HCT116 (cell line): Measurements from ENCODE around the gene NFKB1.

Source experiments
- ATF3 ChIP-seq: IDR thresholded peaks from 2 replicates; pipeline ENCODE4 v1.6.1; 2012
- CBX3 ChIP-seq: IDR thresholded peaks from 2 replicates; pipeline ENCODE4 v1.6.1; 2012; ENCODE audit warnings: low read depth
- CTCF ChIP-seq, 3 experiments: fragments of 200-600 bp in 1 of 3; sonication (generic) in 1 of 3; IDR thresholded peaks in 2 of 3; conservative IDR thresholded peaks in 1 of 3; 2 replicates each; pipeline ENCODE4 v1.5.1; 2012 to 2017; ENCODE audit warnings: low read depth in 2 of 3, low read length in 2 of 3, antibody characterized with exemption in 1 of 3, borderline replicate concordance in 1 of 3, control low read depth in 1 of 3, mild to moderate bottlenecking in 1 of 3, mixed read lengths in 1 of 3, mixed run types in 1 of 3, moderate library complexity in 1 of 3; ENCODE audit not compliant: insufficient read depth in 1 of 3
- EGR1 ChIP-seq: IDR thresholded peaks from 2 replicates; pipeline ENCODE4 v1.6.1; 2012; ENCODE audit warnings: low read depth
- ELF1 ChIP-seq: IDR thresholded peaks from 2 replicates; pipeline ENCODE4 v1.6.1; 2012; ENCODE audit warnings: low read depth, borderline replicate concordance
- EZH2 ChIP-seq: fragments of 200-600 bp; sonication (generic); IDR thresholded peaks from 2 replicates; pipeline ENCODE4 v1.6.1; 2017; ENCODE audit warnings: antibody characterized with exemption, mixed run types
- FOSL1 ChIP-seq: IDR thresholded peaks from 2 replicates; pipeline ENCODE4 v1.6.1; 2012; ENCODE audit warnings: low read depth
- MAX ChIP-seq: IDR thresholded peaks from 2 replicates; pipeline ENCODE4 v1.6.1; 2012
- POLR2A ChIP-seq: IDR thresholded peaks from 2 replicates; pipeline ENCODE4 v1.7.0; 2011; ENCODE audit warnings: borderline replicate concordance; ENCODE audit not compliant: insufficient read depth, insufficient read length; ENCODE audit errors: extremely low read depth
- POLR2AphosphoS5 ChIP-seq: IDR thresholded peaks from 2 replicates; pipeline ENCODE4 v1.6.1; 2011; ENCODE audit warnings: mild to moderate bottlenecking, low read depth, low read length, moderate library complexity
- RAD21 ChIP-seq: IDR thresholded peaks from 2 replicates; pipeline ENCODE4 v1.6.1; 2012; ENCODE audit warnings: low read depth, mild to moderate bottlenecking
- TCF7L2 ChIP-seq: IDR thresholded peaks from 2 replicates; pipeline ENCODE4 v1.7.0; 2011; ENCODE audit warnings: borderline replicate concordance, inconsistent platforms; ENCODE audit not compliant: insufficient read depth, insufficient read length; ENCODE audit errors: extremely low read depth
- ZNF274 ChIP-seq: fragments of 200-500 bp; sonication (Bioruptor generic); IDR thresholded peaks from 2 replicates; pipeline ENCODE4 v1.6.1; 2014; ENCODE audit warnings: mild to moderate bottlenecking, low read depth, low read length, inconsistent platforms

GRCh38 chr4:102594000-102594399 is 92.8 kb downstream of the NFKB1 start:
- TF ChIP-seq CTCF (IDR thresholded peaks at IDR 0.05 in 2 of 3, conservative IDR thresholded peaks at IDR 0.05 in 1 of 3; ENCODE audit: borderline replicate concordance in 1 of 3, insufficient read depth in 1 of 3, low read depth in 2 of 3, low read length in 2 of 3) (no peak), ELF1 (no peak), POLR2A (no peak), RAD21 (no peak), POLR2AphosphoS5 (no peak), ZNF274 (no peak), EGR1 (no peak), EZH2 (no peak), TCF7L2 (no peak), FOSL1 (no peak), CBX3 (no peak), MAX (no peak), ATF3 (no peak)
